HG03571 (cell line): ENCODE results near the gene TRIM63.

Experiments used
- ATAC-seq: cut with Tn5 transposase; IDR thresholded peaks from one replicate; pipeline ENCODE4 v1.9.1; 2021; ENCODE audit not compliant: unreplicated experiment

The TRIM63 gene

DNA sequence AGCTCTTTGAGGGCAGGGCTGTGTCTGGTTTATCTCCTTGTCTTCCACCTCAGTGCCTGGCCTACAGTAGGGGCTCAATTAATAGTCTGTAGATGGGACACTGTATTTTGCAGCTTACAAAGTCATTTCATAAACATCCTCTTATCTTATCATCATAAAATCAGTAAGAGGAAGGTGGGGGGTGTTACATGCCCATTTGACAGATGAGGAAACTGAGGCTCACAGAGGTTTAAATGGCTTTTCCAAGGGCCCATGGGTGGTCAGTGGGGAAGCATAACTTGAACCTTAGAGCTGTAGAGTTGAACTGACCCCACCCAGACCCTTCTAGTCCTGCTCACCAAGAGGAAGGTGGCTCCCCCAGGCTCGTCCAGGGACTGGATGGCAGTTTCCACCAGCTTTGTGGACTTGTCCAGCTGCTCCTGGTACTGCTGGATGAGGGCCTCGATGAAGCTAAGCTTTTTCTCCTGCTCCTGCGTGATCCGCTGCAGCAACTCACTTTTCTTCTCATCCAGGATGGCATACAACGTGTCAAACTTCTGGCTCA is 9.3 kb downstream of the TRIM63 start:
- ATAC-seq, result no peak

DNA sequence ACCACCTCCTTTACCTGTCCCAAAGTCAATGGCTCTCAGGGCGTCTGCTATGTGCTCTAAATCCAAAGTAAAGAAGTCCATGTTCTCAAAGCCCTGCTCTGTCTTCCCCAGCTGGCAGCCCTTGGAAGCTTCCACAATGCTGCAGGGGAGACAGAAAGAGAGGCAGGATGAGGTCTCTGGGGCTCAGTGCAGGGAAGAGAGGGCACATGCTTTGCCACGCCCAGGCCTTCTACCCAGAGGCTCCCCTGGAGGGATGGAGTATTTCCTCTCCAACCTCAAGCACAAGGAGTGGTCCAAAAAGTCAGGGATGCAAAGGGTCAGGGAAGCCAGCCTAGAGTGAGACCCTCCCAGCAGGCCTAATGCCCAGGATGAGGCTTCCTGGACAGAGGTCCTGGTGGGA is 10.2 kb downstream of the TRIM63 start:
- ATAC-seq, result no peak

DNA sequence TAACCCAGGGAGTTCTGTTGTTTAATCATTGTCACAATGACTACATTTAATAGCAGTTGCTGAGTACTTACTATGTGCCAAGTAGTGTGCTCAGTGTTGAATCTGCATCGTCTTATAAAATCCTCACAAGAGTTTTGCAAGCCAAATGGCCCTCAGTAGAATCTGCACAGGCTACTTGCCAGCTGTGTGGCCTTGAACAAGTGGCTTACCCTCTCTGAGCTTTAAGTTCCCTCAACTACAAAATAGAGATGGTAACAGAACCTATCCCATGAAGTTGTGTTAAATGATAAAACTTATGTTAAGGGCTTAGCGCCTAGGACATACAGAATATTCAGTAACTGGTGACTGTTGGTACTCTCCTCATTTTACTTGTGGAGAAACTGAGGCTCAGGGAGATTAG is 12.4 kb downstream of the TRIM63 start:
- no peak for ATAC-seq

DNA sequence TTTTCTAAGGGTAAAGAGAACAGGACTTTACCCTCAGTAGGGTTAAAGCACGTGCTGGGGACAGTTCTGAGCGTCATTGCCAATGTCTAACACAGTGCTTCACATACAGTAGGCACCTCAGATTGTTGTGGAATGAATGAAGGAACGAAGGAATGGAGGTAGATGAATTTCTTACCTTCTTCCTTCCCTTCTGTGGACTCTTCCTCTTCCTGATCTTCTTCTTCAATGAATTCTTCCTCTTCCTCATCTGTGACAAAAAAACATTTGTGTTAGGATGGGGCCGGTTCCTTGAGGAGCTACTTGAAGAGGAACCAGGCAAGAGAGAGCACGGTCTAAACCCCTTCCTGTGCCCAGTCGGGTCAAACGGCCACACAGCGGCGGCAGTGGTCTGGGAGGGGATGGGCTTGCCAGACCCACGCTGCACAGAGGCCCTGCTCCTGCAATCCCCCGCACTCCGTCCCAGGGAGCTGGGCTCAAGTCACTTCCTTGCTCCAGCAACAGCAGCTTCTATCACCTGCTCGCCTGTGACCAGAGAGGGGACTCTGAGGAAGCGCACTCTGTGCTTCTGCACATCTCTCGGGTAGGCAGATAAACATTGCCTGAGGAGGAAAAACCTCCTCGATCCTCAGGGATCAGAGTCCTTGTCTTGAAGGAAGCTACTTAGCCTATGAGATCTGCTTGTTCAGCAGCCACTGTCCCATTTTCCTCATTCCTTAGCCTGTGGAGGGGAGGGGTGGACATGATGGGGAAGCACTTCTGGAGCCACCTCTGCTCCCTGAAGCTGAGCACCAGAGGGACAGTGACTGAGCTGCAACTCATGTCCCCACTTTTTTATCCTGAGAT is 13.5 kb downstream of the TRIM63 start:
- no peak for ATAC-seq

DNA sequence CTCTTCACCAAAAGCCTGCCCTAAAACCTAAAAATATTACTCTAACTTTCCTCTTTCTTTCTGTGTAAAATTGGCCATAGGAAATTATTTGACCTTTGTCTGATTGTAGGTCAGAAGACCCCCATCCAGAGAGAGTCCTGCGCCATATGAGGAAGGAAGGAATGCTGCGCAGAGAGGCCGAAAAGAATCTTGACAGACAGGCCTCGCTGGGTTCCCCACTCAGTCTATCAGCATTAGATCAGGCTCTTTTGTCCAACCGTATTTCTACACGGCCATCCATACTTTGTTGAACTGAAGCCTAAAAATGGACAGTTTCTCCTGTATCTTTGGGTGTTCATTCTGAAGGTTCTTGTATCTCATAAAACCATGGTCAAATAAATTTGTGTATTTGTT is 17.2 kb downstream of the TRIM63 start:
- no peak for ATAC-seq

DNA sequence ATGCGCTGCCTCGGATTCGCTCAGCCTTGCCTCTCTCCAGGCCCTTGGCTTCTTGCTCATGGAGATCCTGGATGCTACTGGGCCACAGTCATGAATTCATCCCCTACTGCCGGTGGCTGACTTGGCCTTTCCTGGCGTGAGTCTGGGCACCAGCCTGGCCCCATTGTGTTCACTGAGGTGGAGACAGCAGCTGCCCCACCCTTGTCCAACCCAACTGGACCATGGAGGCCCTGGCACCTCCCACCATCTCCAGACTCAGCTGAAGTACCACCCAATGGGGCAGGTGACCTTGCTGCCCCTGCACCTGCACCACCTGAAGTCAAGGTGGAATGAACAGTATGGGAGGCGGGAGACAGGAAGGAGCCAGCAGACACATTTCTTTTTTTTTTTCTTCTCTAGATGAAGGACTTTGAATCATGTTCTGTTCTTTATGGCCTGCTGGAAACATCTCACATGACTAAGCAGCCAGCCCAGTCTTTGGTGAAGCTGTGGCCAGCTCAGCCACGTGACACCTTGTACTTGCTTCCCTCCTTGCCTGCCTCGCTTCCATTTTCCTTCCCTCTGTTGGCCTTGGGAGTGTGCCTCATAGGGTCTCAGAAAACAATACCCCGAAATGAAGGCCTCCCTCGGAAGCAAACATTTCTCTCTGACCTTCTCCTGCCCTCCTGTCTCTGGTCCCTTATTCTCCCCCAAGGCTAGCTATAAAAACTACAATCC is 17.7 kb downstream of the TRIM63 start:
- ATAC-seq, result no peak

DNA sequence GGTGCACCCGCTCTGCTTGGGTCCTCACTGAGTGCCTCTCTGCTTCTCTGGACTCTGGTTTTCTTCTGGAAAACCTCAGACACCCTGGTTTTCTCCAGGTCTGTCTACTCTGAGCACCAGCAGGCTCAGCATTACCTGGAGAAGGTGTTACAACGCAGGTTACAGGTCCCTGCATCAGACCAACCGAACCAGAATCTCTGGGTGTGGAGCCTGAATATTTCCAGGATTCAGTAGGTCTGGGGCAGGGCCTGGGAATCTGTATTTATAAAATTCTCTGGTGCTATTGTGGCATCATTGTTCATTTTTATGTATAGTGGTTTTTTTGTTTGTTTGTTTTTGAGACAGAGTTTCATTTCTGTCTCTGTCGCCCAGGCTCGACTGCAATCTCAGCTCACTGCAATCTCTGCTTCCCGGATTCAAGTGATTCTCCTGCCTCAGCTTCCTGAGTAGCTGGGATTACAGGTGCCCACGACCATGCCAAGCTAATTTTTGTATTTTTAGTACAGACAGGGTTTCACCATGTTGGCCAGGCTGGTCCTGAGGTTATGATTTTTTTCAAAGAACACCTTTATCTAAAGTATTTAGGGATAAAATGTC is 20.1 kb downstream of the TRIM63 start:
- ATAC-seq, result no peak

DNA sequence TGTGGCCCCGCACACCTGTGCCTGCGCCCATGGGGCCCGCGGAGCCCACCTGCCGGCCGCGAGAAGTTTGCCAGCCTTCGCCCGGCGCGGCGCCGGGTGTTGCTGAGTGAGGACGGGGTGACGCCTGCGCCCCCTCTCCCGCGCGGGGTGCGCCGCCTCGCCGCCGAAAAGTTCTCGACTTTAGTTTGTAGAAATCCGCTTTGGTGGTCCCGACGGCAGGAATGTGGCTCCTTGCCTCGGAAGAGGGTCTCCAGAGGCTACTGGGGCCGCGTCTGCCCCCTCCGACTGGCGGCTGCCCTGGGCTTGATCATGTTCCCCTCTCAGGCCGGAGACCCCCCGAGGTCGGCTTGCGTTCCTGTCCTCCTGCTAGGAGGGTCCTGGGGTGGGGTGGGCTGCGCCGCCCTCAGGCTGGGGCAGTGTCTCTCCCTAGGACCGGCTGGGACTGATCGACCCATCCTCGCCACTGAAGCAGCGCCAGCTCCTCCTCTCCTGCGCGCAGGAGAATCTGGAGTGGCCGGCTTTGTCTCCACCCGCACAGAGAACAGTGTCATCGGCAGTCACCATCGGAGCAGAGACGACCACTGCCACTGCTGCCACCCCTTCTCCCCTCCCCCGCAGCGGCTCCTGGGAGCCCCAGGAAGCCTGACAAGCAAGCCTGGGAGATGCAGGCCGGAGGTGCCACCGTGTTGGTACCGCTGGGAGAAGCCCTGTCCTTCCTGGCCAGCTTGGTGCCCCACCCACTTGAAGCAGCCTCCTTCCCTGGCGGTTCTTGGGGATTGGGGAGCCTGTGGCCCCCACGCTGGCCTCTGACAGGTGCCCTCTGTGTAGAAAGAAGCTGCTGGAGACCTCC is 21.0 kb downstream of the TRIM63 start:
- no peak for ATAC-seq

DNA sequence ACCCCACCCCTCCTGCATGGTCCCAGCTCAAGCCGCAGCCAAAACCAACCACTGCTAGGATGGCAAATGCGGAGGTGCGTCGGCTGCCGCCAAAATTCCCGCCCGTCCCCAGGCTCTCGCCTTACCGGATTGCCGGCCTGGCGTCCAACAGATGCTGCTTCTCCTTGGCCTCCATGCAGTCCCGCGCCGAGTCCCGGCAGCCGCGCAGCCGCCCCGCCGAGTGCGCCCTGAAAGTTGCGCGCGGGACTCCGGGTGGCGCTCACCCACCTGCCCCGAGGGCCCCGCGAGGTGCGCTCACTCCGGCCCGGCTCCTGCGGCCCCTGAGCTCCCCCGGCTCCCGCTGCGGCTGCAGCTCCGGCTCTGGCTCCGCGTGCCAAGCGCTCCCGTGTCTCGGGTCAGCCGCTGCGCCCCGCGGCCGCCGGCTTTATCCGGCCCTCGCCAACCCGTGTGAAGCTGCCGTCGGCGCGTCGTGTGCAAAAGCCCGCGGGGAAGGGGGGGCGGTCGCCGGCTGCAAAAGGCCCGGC is 21.6 kb downstream of the TRIM63 start, which contains the start of gene SLC30A2:
Gene SLC30A2 (minus strand): TSS at position 397 of the 524 bp plus-strand sequence. CDS start 222 bp downstream, at position 175.
- no peak for ATAC-seq

DNA sequence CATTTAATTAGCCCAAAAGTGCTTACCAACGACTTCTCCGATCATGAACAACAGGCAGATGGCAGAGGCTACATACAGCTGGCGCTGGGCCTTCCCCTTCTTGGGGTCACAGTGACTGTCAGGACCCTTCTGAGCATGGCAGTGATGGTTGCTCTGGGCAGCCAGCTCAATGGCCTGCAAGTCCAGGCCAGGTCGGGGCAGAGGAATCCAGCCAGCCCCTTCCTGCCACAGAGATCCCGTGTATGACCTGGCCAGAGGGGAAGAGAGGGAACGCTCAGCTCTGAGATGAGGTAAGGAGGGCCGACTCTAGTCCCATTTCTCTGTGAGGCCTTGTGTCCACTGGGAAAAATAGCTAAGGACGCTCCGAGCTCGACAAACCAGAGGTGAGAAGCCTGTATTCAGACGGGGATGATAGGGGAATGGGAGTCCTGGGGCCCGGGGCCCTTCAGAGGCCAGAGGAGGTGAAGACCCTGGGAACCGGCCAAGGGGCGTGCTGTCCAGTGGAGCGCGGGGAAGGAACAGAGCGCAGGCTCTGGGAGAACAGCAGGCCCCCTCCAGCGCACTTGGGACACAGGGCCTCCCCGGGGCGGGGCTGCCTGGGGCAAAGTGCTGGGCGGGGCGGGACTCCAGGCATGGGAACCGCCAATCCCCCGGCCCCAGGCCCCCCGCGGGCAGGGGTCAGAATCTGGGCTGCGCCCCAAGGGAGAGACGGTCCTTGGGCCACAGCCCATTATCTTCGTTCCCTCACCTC is 22.3 kb downstream of the TRIM63 start:
- ATAC-seq, result no peak

DNA sequence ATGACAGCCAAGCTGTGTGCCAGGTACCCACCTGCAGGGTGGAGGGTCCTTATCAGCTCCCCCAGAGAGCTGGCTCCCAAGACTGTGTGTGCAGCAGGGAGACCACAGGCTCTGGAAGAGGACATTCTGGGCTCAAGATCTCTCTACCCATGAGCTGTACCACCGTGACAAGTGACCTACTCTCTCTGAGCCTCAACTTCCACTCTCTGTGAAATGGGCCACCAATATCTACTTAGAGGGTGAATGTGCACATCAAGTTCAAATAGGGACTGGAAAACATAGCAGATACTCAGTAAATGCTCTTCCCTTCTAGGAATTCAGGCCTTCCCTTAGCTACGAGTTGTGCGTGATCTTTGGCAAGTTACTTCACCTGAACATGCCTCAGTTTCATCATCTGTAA is 23.0 kb downstream of the TRIM63 start:
- ATAC-seq, result no peak

DNA sequence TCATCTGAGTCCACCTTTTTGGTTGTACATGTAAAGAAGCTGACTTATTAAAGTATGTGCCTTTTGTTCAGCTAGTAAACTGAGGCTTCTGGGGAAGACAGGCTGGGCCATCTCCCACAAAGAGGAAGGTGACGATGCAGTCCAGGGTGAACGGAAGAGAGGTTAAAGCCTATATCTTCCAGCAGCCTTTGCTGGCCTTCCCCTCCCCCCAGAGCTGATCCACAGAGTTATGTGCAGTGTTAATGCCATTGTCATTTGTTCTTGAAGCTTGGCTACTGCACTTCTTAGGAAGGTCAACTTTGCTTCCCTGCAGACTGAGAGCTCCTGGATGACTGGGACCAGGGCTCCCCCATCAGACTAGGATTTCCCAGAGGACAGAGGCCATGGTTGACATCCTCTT is 23.7 kb downstream of the TRIM63 start:
- no peak for ATAC-seq

DNA sequence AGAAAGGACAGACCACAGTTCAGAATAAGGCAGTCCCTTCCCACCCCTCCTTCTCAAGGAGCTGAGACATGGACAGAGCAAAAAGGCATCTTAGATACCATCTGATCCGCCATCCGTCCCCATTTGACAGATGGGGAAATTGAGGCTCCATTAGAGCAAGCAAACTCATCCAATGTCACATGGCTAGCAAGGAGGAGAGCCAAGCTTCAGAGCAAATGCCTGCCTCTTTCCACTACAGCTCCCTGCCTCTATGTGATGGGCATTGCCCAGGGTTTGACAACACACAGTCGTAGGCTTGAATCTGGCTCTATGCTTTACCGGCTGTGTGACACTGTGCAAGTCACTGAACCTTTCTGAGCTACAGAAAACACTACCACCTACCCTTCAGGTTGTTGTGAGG is 25.5 kb downstream of the TRIM63 start:
- ATAC-seq, result no peak

DNA sequence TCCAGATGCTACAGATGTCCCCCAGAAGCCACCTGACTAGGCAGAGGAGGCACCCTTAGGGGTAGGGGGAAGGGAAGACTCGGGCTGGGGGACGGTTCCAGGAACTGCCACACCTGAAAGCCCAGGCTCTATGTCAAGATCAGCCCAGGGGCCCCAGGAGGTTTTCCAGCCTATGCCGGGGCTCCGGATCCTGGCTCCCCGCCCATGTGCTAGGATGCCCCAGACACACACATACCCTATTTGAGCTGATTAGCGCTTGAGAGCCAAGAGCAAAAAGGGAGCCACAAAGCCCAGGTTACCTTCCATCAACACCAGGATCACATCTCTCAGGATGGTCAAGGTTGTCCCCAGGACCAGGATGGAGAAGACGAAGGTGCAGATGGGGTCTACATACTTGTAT is 26.0 kb downstream of the TRIM63 start:
- ATAC-seq, result no peak

DNA sequence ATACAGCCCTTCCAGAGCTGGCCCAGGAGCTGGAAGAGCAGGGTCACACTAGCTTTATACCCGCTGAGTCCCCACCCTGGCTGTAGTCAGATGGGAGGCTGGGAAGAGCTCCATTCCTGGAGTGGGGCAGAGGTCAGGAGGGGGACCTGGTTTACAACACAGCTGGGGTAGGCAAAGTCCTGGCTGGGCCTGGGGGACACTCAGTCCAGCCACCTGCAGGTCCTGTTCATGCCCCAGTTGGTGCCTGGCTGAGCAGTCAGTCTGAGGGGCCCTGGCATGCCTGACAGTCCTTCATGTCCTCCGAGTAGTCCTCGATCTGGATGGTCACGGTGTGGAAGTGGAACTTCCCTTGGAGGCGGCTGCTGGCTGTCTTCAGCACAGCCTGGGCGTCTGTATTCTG is 28.5 kb downstream of the TRIM63 start:
- no peak for ATAC-seq

DNA sequence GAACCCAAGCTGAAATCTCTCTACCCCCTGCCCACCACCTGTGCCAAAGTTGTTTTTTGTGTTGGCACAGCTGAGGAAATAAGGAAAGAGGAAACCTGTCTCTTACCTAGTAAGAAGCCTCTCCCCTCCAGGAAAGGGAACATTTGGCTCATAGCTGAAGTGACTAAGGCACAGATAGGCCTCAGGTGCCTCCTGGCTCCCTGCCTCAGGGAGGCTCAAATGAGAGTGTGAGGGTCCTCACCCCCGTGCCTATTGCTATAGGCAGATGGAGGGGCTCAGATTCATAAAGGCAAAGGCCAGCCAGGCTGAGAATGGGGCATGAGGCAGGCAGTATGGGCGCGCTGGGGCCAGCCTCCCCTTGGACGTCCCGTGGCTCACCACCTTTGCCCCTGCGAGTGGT is 29.0 kb downstream of the TRIM63 start:
- ATAC-seq, result no peak

DNA sequence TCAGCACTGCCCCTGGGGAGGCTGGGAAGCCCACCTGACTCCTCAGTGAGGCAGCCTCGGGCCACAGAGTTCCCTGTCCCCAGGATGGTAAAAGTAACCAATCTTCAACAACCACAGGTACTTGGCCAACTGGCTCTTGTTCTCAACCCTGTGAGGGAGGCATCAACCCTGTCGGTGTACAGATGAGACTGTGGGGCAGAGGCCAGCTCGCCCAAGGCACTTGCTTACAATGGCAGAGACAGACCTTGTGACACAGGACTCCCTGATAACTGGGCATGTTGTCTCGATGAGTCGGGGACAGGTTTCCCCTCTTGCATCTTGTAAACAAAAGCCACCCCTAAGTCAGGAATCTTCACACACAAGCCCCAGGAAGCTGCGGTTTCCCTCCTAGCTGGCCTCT is 29.5 kb downstream of the TRIM63 start:
- ATAC-seq, result no peak

DNA sequence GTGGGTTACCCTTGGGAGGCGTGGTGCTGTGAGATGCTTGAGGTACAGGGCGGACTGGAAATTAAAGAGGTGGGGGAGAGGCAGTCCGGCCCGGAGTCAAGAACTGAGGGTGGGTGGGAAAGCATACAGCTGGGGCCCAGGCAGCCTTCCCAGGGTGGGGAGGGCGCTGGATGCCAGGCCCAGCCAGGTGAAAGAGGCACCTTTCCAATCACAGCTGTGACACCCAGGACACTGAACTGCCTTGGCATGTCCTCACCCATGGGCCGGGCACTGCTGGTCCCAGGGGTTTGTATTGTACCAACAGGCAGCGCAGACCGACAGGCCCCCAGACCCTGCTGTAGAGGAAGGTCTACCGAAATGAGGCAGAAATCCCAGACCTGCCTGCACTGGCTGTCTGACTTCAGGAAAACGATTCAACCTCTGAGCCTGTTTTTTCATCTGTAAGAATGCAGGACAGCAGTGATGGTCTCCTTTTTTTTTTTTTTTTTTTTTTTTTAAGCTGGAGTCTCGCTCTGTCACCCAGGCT is 30.6 kb downstream of the TRIM63 start:
- no peak for ATAC-seq

DNA sequence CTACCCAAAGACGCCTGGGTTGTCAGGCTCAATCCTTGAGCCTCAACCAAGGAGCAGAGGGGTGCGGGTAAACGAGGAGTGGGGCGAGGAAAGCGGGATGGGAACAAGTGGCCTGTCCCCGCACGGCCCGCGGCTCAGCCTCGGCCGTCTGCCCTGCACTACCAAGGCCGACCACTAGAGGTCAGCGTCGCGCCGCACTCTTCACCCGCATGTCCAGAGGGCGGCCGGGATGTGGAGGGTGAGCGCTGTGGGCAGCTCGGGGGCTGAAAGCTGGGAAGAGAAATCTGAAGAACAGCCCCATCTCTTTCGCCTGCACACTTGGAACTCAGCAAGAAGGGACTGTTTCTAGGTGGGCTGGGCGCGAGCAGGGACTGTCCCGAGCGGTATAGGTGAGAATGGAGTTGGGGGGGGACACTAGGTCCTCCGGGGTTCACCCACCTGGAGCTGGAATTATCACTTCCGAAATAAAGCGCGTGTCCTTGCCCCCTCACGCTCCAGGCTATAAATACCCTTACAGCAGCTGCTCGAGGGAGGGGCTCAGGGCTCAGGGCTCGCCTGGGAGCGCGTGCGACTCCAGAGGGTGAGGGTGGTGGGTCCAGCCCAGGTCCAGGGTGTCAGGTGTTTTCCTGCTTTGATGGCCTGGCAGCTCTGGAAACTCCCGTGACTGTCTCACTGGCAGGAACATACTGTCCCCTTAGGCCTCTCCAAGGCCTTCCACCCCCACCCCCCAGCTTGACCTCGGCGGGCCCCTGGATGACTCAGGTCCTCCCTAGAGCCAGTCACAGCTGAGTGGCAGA is 31.3 kb downstream of the TRIM63 start:
- peak; percentile 47 for ATAC-seq
